PFSK-1 (cell line): ENCODE measurements around the gene PLA2G5.

ENCODE experiments used
- FOXP2 ChIP-seq: optimal IDR thresholded peaks from 2 replicates; pipeline ENCODE3; 2011; ENCODE audit warnings: borderline replicate concordance, control low read depth, inconsistent platforms; ENCODE audit not compliant: insufficient read depth; ENCODE audit errors: extremely low read length, extremely low read depth
- POLR2AphosphoS5 ChIP-seq: IDR thresholded peaks from 2 replicates; pipeline ENCODE4 v1.6.1; 2012; ENCODE audit warnings: low read depth, mild to moderate bottlenecking, control low read depth, low read length, moderate library complexity
- REST ChIP-seq, 2 experiments: IDR thresholded peaks; 2 replicates each; pipeline versions ENCODE4 v1.6.1 to v1.8.0; 2011 to 2012; ENCODE audit warnings: low read depth in 2 of 2, low read length in 2 of 2, control low read depth in 1 of 2, inconsistent platforms in 1 of 2, mild to moderate bottlenecking in 1 of 2, moderate library complexity in 1 of 2; ENCODE audit not compliant: insufficient read depth in 1 of 2
- SIN3A ChIP-seq: IDR thresholded peaks from 2 replicates; pipeline ENCODE4 v1.6.1; 2012; ENCODE audit warnings: mild to moderate bottlenecking, low read length, moderate library complexity, borderline replicate concordance; ENCODE audit not compliant: insufficient read depth
- TAF1 ChIP-seq: IDR thresholded peaks from 2 replicates; pipeline ENCODE4 v1.6.1; 2012; ENCODE audit warnings: low read length, control low read depth, borderline replicate concordance; ENCODE audit not compliant: insufficient read depth

Gene PLA2G5

DNA sequence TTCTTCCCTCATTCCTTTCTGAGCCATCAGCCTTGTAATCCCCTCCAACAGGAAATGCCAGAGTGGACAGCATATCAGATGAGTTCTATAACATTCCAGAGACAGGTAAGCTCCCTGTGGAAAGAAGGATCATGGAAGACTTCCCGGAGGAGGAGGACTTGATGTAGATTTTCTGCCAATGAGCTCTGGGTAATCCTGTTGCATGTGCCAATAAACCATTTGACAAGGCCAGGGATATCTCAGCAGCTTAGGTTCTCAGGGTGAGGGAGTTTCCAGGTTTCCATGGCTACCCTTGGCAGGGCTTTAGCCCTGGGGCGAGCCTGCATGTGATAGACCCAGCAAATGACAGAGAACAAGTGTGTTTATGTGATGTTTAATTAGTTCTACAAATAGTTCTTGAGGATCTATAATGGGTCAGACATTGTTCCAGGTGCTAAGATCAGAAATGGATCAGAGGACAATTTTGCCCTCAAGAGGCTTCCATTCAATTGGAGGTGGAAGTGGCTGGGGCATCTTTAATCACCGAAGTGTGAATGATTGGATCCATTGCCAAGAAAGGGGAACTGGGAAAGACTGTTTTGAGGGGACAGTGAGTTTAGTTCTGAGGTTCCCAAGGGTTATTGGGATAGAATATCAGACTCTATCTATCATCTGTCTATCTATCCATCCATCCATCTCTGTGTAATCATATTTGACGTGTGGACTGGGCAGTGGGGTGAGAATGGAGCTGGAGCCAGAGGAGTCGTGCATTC is 6.9 kb downstream of the PLA2G5 start:
- no peak for TF ChIP-seq POLR2AphosphoS5
- TF ChIP-seq REST (IDR thresholded peaks at IDR 0.05; ENCODE audit: insufficient read depth in 1 of 2, low read depth in 2 of 2, low read length in 2 of 2): no peak
- no peak for TF ChIP-seq TAF1
- no peak for TF ChIP-seq FOXP2
- no peak for TF ChIP-seq SIN3A

DNA sequence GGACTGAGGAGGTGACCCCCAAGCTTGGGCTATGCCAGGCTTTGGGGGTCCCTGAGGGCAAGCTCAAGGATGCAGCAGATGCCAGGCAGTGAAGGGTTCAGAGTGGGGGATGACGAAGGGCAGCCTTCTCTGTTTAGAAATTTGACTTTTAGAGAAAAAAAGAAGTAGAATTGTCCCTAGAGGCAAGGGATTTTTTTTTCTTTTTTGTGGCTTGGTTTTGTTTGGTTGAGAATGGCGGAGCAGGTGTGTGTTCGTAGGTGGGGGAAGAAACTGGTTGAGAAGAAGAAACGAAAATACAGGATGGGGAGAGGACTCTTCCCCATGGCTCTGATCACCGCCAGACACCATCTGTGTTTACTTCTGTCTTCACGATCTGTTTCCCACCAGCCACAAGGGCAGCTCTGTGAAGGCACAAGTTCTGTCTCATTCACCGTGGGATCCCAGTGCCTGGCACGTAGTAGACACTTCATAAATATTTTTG is 8.2 kb downstream of the PLA2G5 start:
- no peak for TF ChIP-seq POLR2AphosphoS5
- no peak for TF ChIP-seq SIN3A
- no peak for TF ChIP-seq REST (IDR thresholded peaks at IDR 0.05; ENCODE audit: insufficient read depth in 1 of 2, low read depth in 2 of 2, low read length in 2 of 2)
- no peak for TF ChIP-seq FOXP2
- TF ChIP-seq TAF1: no peak

DNA sequence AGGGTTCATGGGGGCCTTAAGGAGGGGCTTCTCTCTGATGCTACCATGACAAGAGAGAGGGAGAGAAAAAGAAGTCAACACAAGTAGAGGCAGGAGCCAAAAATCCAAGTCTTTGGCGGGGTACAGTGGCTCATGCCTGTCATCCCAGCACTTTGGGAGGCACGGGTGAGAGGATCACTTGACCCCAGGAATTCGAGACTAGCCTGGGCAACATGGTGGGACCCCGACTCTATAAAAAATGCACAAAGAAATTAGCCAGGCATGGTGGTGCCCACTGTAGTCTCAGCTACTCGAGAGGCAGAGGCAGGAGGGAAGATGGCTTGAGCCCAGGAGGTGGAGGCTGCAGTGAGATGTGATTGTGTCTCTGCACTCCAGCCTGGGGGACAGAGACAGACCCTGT is 8.7 kb downstream of the PLA2G5 start:
- TF ChIP-seq TAF1: no peak
- no peak for TF ChIP-seq REST (IDR thresholded peaks at IDR 0.05; ENCODE audit: insufficient read depth in 1 of 2, low read depth in 2 of 2, low read length in 2 of 2)
- TF ChIP-seq SIN3A: no peak
- no peak for TF ChIP-seq FOXP2
- no peak for TF ChIP-seq POLR2AphosphoS5

- TF ChIP-seq SIN3A: no peak
- no peak for TF ChIP-seq POLR2AphosphoS5
- no peak for TF ChIP-seq TAF1
- no peak for TF ChIP-seq FOXP2
- no peak for TF ChIP-seq REST (IDR thresholded peaks at IDR 0.05; ENCODE audit: insufficient read depth in 1 of 2, low read depth in 2 of 2, low read length in 2 of 2)
Measured at GRCh38 chr1:20079661-20080305, 9.8 kb downstream of the PLA2G5 start.
